NCI-H2081 treated with DMSO at 0.1 percent for 48 hours (cell line): ENCODE measurements around the gene COPS4.
"Not testable (repeated sequence)": the region's sequence is repeated elsewhere in the genome, so short reads cannot be mapped to it uniquely, and the experiment has no call there.

Source experiments
- DNase-seq: peaks from one replicate; lab custom pipeline; 2025; lab: John Stamatoyannopoulos, UW

Gene COPS4

DNA sequence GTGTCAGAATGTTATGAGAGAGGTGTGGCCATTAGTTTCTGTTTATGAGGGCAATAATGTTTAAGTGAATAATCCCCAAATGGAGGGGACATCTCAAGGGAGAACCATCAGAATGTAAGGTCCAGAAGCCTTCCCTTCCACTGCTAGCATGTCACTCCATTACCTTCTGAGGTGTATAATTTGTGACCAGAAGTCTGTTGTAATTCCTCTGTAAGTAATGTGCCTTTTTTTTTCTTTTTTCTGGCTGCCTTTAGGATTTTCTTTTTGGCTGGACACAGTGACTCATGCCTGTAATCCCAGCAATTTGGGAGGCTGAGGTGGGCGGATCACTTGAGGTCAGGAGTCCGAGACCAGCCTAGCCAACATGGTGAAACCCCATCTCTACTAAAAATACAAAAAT, 10.8 kb upstream of the COPS4 start:
- no peak for DNase-seq

- no peak for DNase-seq
Observed at GRCh38 chr4:83025563-83025962, 9.4 kb upstream of the COPS4 start.

DNA sequence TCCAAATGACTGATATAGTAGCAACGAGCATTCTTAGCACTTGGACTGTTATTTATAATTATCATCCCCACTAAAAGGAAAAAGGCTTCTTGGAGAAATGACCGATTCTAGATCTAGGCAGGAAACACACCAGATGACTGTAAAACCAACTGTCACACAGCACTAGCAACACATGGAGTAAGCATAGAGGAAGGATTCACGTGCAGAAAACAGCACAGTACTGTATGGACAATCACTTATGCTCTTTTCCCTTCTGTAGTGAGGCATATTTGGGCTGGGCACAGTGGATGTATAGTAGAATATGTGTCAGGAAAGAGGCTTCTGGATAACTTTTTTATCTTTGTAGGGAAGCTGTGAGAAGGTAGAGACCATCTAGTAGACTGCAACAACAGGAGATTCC, 6.0 kb upstream of the COPS4 start:
- DNase-seq: no peak

DNA sequence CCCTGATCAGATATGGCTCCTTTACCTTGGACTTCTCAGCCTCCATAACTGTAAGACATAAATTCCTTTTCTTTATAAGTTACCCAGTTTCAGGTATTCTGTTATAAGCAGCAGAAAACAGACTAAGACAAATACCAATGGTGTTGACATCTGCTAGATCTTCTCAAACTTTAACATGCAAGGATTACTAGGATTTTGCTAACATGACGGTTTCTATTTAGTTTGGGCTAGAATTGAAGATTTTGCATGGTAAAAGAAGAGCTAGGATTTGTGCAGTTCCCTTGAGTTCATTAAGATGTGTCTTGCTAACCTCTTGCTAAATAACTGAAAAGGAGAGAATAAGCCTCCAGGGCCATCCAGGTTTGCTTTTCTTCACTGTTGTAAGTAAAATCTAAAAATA, 5.3 kb upstream of the COPS4 start:
- DNase-seq: no peak

GRCh38 chr4:83036991-83037665, 2.1 kb downstream of the COPS4 start:
- no peak for DNase-seq

DNA sequence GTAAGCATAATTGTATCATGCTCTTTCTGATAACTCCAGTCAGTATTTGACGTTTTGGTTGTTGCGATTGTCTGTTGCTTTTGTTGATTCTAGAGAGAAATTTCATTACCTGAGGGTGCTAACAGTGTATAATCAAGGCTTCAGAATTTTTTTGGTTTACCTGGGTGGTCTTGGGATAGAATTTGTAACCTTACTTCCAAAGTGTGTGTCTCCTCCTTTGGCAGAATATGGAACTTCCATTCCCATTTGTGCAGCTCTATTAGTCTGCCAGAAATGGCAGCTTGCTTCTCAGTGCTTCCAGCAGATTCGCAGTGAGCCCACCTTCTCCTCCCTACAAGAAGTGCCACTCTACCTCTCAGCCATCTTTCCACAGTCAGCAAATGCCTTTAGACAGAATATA, 5.3 kb downstream of the COPS4 start:
- no peak for DNase-seq

- not testable (repeated sequence) for DNase-seq
Observed at GRCh38 chr4:83043157-83043556, 8.2 kb downstream of the COPS4 start.

DNA sequence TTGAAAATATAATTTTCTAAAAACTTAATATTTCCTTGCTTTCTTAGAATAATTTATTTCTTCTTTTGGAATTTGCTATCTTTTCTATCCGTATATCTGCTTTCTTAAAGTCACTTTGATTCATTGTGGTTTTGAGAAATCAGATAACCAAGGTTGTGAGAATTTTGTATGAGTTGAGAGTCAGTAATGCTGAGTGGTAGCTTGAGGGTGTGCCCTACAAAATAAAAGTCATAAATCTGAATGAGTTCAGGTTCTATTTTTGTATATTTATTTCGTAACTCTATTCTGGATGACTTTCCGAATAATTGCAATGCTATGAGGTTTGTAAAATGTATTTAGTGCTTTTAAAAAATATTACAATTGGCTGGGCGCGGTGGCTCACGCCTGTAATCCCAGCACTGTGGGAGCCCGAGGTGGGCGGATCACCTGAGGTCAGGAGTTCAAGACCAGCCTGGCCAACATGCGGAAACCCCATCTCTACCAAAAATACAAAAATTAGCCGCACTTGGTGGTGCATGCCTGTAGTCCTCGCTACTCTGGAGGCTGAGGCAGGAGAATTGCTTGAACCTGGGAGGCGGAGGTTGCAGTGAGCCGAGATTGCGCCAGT, 8.9 kb downstream of the COPS4 start:
- no peak for DNase-seq

DNA sequence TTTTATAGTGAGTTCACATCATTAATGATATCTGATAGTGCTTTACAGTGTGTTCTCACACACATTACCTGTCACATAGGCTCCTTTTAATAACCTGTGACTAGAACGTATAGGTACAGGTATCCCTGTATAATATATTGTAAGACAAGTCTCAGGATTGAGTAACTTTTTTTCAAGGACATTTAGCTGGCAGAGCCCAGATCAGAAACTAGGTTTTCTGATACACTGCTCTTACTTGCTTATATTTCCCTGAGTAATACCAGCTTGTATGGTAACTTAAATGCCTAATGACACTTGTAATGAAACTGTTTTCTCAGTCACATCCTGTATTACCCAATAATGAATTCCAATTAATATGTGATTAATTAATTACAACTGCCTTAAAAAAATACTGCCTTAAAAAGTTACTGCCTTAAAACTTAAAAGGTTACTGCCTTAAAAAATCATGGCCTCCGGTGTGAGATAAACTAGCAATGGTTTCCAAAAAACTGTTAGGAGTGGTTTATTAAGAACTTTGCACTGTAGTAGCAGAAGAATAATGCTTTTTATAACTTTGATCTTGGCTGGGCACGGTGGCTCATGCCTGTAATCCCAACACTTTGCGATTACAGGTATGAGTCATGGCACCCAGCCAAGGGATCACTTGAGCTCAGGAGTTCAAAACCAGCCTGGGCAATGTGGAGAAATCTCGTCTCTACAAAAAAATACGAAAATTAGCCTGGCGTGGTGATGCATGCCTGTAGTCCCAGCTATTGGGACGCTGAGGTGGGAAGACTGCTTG, 11.9 kb downstream of the COPS4 start:
- no peak for DNase-seq

- not testable (repeated sequence) for DNase-seq
Observed at GRCh38 chr4:83048781-83049180, 13.8 kb downstream of the COPS4 start.

DNA sequence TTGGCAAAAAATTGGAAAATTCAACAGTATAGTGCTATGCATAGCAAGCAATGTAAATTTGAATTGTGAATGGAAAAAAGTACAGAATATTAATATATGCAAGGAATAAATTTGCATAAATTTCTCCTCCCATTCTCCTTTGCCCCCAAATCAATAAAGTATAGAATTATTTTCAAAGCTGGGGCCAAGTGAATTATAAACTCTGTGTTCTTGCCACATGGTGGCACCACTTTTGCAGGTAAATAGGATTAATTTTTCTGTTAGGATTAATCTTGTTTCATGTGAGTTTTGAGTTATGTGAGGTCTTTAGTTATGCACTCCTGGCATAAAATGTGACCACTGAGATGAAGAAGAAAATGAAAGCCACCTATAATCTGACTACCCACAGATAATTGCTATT, 19.9 kb downstream of the COPS4 start:
- no peak for DNase-seq

DNA sequence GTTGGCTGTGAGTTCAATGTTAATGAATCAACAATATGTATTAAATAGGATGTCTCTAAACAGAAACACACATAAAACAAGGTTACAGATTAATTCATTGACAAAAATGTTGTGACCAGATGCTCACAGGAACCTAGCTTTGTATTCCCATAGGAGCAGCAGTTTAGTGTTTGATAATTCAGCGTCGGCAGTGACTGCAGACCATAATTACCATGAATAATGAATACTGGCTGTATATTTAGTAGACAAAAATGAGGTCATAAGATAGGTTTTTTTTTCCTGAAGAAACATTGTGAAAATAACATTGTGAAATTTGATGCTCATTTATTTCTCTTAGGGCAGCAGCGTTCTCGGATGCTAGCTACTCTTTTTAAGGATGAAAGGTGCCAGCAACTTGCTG, 27.8 kb downstream of the COPS4 start:
- DNase-seq: peak; percentile 24

DNA sequence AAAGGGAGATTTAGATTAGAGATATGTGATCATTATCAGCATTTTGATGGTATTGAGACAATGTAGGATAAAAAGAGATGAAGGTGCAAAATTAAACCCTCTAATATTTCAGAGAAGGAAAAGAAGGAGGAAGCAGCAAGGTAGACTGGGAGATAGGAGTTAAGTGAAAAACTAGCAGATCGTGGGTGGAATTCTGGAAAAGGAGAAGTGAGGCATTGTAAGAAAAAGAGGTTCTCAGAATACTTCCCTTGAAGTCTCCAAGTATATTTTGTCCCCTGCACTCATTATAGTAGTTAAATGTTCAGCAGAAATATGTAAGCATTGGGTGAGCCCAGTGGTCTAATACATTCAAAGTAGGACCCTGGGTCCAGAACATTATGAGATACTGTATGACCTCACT, 30.3 kb downstream of the COPS4 start:
- no peak for DNase-seq

DNA sequence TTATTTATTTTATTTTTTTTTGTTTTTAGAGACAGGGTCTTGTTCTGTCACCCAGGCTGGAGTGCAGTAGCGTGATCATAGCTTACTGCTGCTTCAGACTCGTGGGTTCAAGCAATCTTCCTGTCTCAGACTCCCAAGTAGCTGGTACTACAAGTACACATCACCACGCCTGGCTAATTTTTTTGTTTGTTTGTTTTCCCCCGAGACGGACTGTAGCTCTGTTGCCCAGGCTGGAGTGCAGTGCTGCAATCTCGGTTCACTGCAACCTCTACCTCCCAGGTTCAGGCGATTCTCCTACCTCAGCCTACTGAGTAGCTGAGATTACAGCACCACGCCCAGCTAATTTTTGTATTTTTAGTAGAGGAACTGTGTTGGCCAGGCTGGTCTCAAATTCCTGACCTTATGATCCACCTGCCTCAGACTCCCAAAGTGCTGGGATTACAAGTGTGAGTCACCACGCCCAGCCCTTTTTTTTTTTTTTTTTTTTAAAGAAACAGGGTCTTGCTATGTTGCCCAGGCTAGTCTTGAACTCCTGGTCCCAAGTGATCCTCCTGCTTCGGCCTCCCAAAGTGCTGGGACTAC, 32.2 kb downstream of the COPS4 start:
- no peak for DNase-seq

- DNase-seq: no peak
Observed at GRCh38 chr4:83071116-83071515, 36.1 kb downstream of the COPS4 start.

GRCh38 chr4:83074086-83074704, 39.2 kb downstream of the COPS4 start:
- DNase-seq: no peak

DNA sequence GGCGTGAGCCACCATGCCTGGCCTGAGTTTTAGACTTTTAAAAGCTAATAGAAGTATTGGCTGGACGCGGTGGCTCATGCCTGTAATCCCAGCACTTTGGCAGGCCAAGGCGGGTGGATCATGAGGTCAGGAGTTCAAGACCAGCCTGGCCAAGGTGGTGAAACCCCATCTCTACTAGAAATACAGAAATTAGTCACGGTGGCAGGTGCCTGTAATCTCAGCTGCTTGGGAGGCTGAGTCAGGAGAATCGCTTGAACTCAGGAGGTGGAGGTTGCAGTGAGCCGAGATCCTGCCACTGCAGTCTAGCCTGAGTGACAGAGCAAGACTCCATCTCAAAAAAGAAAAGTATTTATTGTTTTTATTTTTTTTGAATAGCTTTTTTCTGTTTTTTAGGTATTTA, 39.8 kb downstream of the COPS4 start:
- DNase-seq: not testable (repeated sequence)

DNA sequence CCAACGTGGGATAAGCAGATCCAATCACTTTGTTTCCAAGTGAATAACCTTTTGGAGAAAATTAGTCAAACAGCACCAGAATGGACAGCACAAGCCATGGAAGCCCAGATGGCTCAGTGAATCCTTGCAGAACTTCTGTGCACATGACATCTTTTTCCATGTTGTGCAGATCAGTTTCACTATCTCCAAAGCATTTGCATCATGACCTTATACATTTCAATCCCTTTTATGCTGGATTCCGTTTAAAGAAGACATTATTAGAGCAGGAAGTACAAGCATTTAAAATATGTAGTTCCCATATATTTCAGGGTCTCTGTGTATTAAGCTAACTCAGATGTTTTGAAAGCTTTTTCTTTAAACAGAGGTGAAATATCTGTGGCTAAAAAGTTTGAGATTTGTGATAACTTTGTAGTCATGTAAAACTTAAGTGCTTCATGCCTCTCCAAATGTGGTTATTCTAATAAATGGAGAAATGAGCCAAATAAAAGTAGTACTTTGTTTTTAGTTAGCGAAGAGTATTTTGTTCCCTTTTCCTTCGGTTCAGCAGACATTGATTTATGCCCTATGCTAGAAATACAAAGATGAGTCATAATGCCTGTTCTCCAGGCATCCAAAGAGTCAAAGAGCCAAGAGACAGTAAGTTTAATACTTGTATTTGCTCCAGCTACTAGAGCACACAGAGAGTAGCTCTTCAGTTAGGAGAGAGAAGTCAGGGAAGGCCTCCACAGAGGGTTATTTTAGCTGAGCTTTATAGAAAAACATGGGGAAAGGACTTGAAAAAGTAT, 40.5 kb downstream of the COPS4 start:
- DNase-seq: no peak

DNA sequence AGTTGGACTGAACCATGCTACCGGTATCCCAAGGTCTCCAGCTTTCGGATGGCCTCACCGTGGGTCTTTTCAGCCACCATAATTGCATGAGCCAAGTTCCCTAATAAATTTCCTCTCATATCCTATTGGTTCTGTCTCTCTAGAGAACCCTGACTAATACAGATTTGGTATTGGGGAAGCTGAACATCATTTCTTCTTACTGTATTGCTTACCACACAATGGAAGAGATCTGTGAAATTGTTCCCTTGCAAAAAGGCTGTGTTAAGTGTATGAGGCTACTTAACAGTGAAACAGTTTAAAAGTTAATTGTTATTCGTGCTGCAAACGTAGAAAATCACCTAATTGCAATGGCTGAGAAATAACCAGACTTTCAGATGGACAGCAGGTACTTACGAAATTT, 45.6 kb downstream of the COPS4 start:
- no peak for DNase-seq

GRCh38 chr4:83082777-83083176, 47.8 kb downstream of the COPS4 start:
- DNase-seq: no peak

- DNase-seq: no peak
Observed at GRCh38 chr4:83083925-83084475, 49.0 kb downstream of the COPS4 start.
